Fibroblast of mammary gland (primary cell): Measurements from ENCODE around the gene SARDH.
"Not testable (repeated sequence)": the region's sequence is repeated elsewhere in the genome, so short reads cannot be mapped to it uniquely, and the experiment has no call there.

Source experiments
- DNase-seq: peaks from one replicate; pipeline ENCODE4 v3.0.0-alpha.2; 2010; ENCODE audit warnings: low read depth
- H3K4me3 ChIP-seq: 2 replicates; pipeline ENCODE4 v1.5.1; 2011; ENCODE audit warnings: low read depth, mild to moderate bottlenecking, low read length, moderate library complexity; ENCODE audit not compliant: control insufficient read depth
- TF ChIP-seq, protein P1 (sequence below): conservative IDR thresholded peaks from 2 replicates; pipeline ENCODE4 v1.5.1; 2011; ENCODE audit warnings: low read depth, low read length, inconsistent platforms; ENCODE audit not compliant: control insufficient read depth, insufficient read depth

SARDH gene

DNA sequence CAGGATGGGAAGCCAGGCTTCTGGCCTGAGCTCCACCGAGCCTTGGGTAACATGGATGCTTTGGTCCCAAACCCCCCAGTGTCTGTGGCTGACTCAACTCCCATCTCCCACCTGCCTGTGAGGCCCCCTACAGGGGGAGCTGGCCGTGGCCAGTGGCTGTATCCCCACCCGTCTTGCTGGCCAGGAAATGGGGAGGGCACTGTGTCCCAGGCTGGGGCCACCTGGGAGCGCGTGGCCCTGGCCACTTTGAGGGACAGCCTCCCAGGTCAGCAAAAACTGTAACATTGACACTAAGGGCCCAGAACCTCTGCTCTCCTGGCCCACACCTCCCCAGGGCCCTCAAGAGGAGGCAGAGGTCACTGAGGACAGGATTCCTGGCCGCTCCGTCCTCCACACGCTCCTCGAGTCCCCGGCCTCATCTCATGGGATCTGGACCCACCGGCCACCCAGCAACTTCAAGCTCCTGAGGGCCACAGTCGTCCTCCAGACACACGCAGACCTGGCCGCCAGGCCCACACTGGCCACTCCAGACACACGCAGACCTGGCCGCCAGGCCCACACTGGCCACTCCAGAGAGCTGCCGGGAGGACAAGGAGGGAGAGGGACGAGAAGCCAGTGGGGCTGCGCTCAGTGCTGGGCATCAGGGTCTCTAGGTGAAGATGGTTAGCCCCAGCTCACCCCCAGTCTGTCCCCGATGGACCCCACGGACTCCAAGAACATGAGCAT, 57.7 kb downstream of the SARDH start:
- no peak for DNase-seq
- TF ChIP-seq, protein P1, sequence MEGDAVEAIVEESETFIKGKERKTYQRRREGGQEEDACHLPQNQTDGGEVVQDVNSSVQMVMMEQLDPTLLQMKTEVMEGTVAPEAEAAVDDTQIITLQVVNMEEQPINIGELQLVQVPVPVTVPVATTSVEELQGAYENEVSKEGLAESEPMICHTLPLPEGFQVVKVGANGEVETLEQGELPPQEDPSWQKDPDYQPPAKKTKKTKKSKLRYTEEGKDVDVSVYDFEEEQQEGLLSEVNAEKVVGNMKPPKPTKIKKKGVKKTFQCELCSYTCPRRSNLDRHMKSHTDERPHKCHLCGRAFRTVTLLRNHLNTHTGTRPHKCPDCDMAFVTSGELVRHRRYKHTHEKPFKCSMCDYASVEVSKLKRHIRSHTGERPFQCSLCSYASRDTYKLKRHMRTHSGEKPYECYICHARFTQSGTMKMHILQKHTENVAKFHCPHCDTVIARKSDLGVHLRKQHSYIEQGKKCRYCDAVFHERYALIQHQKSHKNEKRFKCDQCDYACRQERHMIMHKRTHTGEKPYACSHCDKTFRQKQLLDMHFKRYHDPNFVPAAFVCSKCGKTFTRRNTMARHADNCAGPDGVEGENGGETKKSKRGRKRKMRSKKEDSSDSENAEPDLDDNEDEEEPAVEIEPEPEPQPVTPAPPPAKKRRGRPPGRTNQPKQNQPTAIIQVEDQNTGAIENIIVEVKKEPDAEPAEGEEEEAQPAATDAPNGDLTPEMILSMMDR = no peak
- no peak overlapping the region for H3K4me3 ChIP-seq

DNA sequence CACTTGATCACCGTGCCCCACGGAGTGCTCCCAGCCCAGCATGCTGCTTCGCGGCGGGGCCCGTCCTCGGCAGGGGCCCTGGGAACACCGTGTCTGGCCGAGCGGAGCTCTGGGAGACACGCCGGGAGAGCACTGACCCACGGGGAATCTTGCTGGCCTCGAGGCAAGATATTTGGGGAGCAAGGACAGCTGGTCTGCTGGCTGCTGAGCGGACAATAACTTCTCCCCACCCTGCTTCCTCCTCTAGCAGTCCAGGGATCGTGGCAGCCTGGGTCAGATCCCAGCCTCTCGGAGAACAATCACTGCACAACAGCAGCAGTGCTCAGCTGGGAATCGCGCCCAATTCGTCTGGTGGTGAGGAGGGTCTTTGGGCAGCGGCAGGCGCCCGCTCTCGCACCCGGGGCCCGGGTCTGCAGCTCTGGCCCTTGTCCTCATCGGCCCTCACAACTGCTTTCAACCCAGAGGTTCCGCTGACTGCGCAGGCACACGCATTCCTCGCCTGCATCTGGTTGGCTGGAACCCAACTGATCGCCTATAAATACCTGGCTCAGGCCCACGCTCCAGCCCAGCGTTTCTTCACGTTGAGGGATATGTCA, 58.6 kb downstream of the SARDH start:
- H3K4me3 ChIP-seq = no peak overlapping the region
- TF ChIP-seq, protein P1 = no peak
- DNase-seq = no peak

DNA sequence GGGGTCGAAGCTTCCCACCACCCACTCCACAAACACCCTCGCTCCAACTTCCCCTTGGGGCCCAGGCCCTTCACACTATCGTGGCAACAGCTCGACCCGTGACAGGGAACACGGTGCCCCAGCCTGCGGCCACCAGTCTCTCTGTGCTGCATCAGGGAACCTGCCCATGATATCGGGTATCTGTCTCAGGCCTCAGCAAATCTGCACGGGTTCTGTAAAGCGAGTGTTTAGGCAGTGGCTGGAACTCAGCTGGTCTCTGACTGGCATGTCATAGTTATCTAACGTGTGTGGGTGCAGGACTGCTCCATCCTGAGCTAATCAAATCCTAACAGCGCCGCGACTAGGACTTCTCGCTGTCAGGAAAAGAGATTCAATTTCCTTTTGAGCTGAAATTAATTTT, 59.1 kb downstream of the SARDH start:
- TF ChIP-seq, protein P1 = no peak
- no peak for DNase-seq
- no peak overlapping the region for H3K4me3 ChIP-seq

DNA sequence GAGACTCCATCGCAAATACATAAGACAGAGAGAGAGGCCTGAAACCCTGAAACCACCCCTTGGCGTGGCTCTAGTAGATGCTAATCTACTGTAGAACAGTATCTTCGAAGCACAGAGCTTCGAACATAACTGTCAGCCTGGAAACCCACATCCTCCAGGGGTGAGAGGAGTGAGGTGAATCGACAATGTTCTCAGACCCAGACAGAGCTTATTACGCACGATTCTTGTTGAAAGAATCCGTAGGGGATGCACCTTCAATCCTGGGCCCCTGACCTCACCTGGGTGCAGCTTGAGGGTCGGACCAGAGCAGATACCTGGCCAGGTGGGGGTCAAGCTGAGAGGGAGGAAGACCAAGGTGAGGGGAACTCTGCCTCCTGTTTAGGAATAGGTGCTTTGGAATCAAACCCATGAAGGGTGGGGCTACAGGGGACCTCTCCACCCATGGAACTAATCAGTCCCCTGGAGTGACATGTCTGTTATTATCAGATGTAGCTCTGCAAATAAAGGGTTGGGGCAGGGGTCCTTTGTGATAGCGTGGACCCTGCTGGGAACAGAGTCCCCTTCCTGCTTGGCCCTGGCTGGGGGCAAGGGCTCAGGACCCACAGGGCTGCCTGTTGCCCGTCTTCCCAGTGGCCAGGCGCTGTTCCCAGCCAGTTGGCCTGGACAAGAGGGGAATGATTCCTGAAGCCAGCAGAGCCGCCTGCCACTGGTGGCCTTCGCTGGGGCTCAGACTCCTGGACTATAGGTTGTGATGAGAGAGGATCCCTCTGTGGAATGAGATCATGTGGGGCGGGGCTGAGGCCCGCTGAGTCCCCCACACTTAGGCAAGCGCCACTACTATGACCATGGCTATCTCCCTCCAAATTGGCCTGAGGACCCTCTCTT, 60.8 kb downstream of the SARDH start:
- DNase-seq = no peak
- TF ChIP-seq, protein P1 = no peak
- H3K4me3 ChIP-seq = no peak overlapping the region

DNA sequence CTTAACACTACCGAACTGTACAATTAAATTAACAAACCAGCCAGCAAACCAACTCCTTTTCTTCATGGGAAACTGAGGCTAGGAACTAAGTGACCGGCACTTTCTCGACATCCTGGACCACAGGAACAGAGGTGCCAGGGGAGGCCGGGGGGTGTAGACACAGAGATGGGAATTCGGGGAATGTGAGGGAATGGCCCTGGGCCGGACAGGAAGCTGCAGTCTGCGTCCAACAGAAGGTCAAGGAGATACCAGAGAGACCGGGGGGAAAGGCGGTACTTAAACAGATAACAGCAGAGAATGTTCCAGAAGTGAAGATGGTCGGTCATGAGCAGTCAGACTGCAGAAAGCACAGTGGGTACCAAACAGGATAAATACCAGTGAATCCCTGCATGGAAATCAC, 61.7 kb downstream of the SARDH start:
- no peak overlapping the region for H3K4me3 ChIP-seq
- DNase-seq = no peak
- TF ChIP-seq, protein P1 = no peak

DNA sequence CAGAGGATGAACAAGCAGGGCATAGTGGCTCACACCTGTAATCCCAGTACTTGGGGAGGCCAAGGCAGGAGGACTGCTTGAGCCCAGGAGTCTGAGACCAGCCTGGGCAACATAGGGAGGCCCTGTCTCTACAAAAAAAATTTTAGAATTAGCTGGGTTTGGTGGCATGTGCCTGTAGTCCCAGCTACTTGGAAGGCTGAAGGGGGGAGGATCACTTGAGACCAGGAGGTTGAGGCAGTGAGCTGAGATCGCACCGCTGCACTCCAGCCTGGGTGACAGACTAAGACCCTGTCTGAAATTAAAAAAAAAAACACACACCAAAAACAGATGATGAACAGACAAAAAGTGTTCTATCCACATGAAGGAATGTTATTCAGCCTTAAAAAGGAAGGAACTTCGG, 62.4 kb downstream of the SARDH start:
- DNase-seq, H3K4me3 ChIP-seq: not testable (repeated sequence)

DNA sequence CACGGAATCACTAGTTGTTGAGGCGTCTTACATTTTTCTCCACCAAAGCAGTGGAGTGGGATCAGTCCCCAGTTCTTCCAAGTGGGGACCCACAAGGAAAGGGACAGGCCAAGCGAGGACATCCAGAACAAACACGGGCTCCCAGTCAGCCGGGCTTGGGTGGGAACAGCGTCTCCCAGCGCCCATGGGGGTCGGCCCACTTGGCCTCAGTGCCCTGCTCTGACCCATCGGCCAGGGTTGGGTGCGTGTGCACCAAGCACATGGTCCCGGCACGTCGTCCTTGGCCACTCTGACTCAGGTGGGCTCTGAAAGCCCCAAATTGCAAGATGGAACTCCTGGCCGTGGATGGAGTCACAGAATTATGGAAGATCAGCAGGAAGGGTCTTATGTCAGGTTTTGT, 64.1 kb downstream of the SARDH start:
- H3K4me3 ChIP-seq = no peak overlapping the region
- TF ChIP-seq, protein P1 = no peak
- no peak for DNase-seq
